ENCODE data around the gene SLC7A9. TPM values are rescaled to one million over a fixed set of nuclear protein-coding genes. Genes with fewer than 3 reads are reported as not detected.

Gene SLC7A9
- total RNA-seq, 2 experiments from 2014 or later: 0.14 TPM; not detected in 1

DNA sequence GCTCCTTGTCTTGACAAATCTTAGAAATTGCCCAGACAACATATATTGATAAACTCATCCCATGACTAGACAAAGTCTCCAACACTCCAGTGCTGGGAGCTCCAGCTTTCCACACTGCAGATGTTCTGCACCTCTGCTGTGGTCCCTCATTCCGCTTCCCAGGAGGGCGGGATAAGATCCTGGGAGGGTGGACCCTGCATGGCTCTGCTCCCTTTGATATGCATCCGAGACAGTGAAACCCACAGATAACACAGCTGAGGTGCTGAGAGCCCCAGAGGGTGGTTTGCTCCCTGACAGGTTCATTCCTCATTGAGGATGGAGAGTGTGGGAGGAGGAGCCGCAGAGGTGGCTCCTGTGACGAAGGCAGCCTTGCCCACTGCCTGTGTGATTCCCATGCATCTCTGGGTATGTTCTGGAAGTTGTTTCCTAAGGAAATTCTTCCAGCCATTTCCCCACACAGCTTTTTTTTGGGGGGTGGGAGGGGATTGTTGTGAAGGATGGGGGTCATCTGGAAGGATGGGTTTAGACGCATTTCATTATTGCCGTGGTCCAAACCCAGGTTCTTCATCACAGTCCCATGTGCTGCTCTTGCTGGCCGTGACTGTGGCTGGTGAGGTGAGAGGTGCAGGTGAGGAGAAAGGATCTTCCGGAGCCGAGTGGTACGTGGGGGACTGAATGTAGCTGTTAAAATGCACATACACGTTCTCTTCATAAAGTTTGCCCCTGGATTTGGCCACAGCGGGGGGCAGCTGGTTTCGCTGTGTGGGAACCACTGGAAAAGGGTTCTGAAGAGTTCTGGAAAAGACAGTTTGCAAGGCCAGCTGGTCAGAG lies 46.4 kb downstream of the SLC7A9 start:
- H3K36me3 Mint-ChIP-seq (ENCODE audit: low read depth): no peaks in the 10 kb centered on the region
- no peak overlapping the region for H3K27ac Mint-ChIP-seq
- intact Hi-C loops (cut with DNase I, micrococcal nuclease): no loop called here
- H3K9me3 Mint-ChIP-seq (ENCODE audit: low read depth): no peaks in the 10 kb centered on the region
- no peak overlapping the region for H3K4me3 Mint-ChIP-seq
- DNase-seq: no peak
- peaks cover 17% of the 10 kb centered on the region for H3K4me1 Mint-ChIP-seq
- no peak for ATAC-seq
- CTCF ChIA-PET: interaction anchor here (0.7 kb wide), 1 partner anchor 49 kb away, joined by 5 read pairs; no protein-coding TSS in a partner anchor
- POLR2A ChIA-PET: no interaction called here
- peaks cover 17% of the 10 kb centered on the region for H3K27me3 Mint-ChIP-seq

DNA sequence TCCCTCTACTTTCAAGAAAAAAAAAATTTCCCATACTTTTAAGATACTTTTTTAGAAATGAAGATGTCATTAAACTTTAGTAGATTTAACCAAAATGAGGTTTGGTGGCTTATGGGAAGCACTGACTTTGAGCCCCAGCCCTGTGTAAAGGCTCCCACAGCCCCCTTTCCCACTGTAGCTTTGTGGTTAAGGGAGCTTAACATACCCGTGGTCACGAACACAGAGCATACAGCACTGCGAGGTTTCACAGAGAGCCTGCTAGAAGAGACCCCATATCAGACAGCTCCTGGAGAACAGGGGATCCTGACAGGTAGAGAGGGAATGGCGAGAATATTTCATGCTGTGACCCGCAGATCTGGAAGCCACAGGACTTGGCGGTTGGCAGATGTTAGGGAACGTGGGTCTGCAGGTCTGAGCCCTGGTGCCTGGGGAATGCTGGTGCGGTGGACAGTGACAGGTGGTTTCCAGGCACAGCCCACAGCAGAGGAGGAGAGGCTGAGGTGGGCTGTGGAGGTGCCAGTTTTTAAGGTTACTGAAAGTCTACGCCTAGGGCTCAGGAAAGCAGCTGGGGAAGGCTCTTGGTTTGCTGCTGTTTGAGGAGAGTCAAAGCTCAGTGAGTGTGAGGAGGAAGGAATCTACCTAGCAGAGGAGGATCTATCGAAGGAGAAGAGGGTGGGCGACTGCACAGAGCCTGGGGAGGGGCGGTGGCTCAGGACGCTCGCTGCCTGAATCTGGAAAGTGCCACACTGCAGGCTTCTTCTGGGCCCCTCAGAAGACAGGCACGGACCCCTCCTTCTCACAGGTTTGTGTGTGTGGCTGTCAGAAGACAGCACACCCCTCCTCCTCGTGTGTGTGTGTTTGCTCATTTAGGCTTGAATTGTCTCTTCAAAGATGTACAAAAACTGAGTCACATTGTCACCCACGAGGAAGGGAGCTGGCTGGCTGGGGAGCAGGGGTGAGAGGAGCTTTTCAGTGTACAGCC lies 49.9 kb downstream of the SLC7A9 start:
- no peak for ATAC-seq
- no peaks in the 10 kb centered on the region for H3K9me3 Mint-ChIP-seq (ENCODE audit: low read depth)
- ChIA-PET CTCF (interaction anchor here (0.6 kb wide), 1 partner anchor 29 kb away, joined by 3 read pairs; no protein-coding TSS in a partner anchor), POLR2A (no interaction called here)
- H3K27me3 Mint-ChIP-seq: peaks cover 11% of the 10 kb centered on the region
- H3K4me3 Mint-ChIP-seq: no peak overlapping the region
- no peak for DNase-seq
- intact Hi-C loops (cut with DNase I, micrococcal nuclease): no loop called here
- H3K4me1 Mint-ChIP-seq: peaks cover 12% of the 10 kb centered on the region
- no peak overlapping the region for H3K27ac Mint-ChIP-seq
- H3K36me3 Mint-ChIP-seq (ENCODE audit: low read depth): no peaks in the 10 kb centered on the region

DNA sequence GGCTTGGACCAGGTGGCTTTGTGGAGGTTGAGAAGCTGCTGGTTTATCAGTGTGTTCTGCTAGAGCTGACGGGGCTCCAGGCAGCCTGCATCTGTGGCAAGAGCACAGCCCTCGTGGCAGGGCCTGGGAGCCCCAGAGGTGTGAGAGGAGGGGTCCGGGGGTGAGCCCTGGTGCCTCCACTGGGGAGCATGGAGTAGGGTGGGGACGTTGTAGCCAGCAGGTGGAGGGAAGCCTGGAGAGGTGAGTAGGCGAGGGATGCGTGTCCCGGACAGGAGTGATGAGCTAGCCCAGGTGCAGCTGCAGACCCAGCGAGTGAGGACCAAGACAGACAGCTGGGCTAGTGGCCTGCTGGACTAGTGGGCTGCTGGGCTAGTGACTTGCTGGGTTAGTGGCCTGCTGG lies 51.0 kb downstream of the SLC7A9 start:
- Mint-ChIP-seq H3K27me3 (peaks cover 8% of the 10 kb centered on the region), H3K36me3 (ENCODE audit: low read depth) (no peaks in the 10 kb centered on the region), H3K9me3 (ENCODE audit: low read depth) (no peaks in the 10 kb centered on the region), H3K27ac (no peak overlapping the region), H3K4me3 (no peak overlapping the region), H3K4me1 (peaks cover 19% of the 10 kb centered on the region)
- CTCF ChIA-PET: interaction anchor here (0.6 kb wide), 1 partner anchor 245 kb away, joined by 4 read pairs; no protein-coding TSS in a partner anchor
- no peak for DNase-seq
- ATAC-seq: no peak
- POLR2A ChIA-PET: interaction anchor here (1.0 kb wide), 1 partner anchor 9 kb away, joined by 3 read pairs; no protein-coding TSS in a partner anchor
- intact Hi-C loops (cut with DNase I, micrococcal nuclease): no loop called here

DNA sequence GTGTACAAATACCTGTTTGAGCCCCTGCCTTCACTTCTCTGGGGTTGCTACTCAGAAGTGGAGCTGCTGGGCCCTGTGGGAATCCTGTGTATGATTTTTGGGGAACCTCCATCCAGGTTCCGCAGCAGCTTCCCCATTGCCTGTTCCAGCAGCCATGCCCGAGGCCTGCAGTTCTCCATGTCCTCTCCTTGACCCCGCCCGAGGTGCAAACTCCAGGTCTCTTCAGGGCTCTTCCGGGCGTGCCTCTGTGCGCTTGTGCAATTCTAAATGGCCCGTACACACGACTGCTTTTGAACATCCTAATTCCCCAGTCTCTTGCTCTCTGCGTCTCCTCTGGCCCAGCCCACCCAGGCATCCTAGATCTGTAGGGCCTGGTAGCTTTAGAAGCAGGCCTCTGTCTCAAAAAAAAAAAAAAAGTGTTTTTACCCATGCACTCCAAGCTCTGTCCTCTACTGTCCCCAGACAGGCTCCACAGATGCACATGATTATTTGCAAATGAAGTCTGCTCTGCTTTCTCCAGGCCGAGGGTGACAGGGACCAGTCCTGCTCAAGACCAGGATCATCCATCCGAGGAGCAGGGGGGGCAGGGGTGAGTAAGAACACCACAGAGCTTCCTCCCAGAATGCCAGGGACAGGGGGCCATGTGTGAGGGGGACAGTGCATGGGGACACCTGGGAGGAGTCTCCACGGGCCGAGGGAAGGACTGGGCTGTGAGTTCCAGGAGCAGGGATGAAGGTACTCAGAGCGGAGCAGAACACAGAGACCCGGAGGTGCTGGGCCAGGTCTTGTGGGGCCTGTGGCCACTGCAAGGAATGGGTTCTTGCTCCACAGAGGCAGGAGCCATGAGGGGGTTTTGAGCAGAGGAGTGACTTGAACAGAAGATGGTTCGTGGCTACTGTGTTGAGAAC lies 51.7 kb downstream of the SLC7A9 start:
- Mint-ChIP-seq H3K27me3 (peaks cover 6% of the 10 kb centered on the region), H3K4me1 (peaks cover 19% of the 10 kb centered on the region), H3K4me3 (no peak overlapping the region), H3K27ac (no peak overlapping the region), H3K9me3 (ENCODE audit: low read depth) (no peaks in the 10 kb centered on the region), H3K36me3 (ENCODE audit: low read depth) (no peaks in the 10 kb centered on the region)
- DNase-seq: no peak
- CTCF ChIA-PET: interaction anchor here (0.6 kb wide), 2 partner anchors 246 to 791 kb away, joined by 3 to 4 read pairs; no protein-coding TSS in a partner anchor
- POLR2A ChIA-PET: interaction anchor here (0.6 to 1.0 kb wide), 2 partner anchors 9 to 12 kb away, joined by 3 read pairs; no protein-coding TSS in a partner anchor
- intact Hi-C loops (cut with DNase I, micrococcal nuclease): no loop called here
- ATAC-seq: no peak

DNA sequence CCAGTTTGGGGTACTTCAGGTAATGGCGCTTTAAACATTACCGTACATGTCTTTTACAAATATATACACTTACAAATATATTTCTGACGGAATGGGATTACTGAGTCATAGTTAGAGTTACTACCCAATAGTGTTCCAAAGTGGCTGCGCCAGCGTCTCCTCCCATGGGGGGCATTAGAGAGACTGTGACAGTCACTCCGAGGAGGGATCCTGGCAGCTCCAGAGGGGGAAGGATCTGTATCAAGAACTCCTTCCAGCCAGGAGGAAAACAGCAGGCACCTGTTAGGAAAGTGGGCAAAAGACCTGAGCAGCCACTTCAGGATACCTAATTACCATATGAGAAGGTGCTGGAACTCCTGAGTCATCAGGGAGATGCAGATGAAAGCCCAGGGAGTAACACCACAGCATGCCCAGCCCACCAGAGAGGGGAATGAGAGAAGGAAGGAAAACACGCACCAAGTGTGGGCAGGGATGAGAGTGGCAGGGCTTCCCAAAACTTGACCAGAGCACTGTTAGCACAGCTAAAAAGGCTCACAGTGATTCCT lies 52.9 kb downstream of the SLC7A9 start:
- DNase-seq (no peak), ATAC-seq (no peak)
- Mint-ChIP-seq H3K36me3 (ENCODE audit: low read depth) (no peaks in the 10 kb centered on the region), H3K27ac (no peak overlapping the region), H3K4me1 (peaks cover 19% of the 10 kb centered on the region), H3K4me3 (no peak overlapping the region), H3K9me3 (ENCODE audit: low read depth) (no peaks in the 10 kb centered on the region), H3K27me3 (peaks cover 6% of the 10 kb centered on the region)
- ChIA-PET CTCF (no interaction called here), POLR2A (no interaction called here)
- intact Hi-C loops (cut with DNase I, micrococcal nuclease): no loop called here

DNA sequence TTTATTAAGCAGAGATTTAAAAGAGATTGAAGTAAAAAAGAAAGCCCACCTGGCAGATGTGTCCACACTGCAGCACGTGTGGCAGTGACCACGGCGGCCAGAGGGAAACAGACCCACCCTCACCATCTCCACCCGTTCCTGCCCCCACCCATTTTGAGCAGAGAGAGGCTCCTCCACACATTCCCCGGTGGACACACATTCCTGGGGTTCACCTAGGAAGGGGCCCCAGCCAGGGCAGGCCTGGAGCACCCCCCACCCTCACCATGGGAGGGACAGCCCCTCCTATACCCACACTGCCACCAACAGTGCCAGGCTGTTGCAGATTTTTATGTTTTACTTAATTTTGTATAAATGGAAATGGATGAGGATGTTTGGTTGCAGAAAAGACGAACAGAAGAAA lies 54.9 kb downstream of the SLC7A9 start:
- Mint-ChIP-seq H3K27me3 (peaks cover 3% of the 10 kb centered on the region), H3K4me1 (peaks cover 17% of the 10 kb centered on the region), H3K4me3 (no peak overlapping the region), H3K9me3 (ENCODE audit: low read depth) (no peaks in the 10 kb centered on the region), H3K27ac (no peak overlapping the region), H3K36me3 (ENCODE audit: low read depth) (no peaks in the 10 kb centered on the region)
- DNase-seq (no peak), ATAC-seq (no peak)
- ChIA-PET CTCF (no interaction called here), POLR2A (no interaction called here)
- intact Hi-C loops (cut with DNase I, micrococcal nuclease): no loop called here

DNA sequence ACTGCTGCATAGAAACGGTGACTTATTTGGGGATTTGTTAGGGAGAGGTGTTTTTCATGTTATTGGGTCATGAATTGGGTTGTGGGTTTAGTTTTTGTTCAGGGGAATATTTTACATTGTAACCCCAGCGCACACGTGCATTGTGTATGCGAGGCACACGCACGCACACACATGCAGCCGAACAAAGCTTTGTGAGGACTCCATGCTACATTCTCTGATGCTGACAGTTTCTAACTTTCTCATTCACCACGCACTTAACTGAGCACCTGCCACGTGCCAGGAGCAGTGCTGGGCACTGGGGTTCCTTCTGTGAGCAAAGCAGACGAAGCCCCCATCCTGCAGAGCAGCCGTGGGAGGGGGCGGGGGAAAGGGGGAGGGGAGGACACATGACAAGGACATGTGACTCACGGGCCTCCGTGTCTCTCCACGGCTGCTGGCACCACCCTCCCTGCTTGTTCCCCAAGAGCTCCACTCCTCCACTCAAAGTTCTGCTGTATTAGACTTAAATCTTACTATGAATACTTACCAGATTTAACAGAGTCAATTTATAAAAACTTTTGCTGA lies 55.6 kb downstream of the SLC7A9 start:
- Mint-ChIP-seq H3K27me3 (peaks cover 2% of the 10 kb centered on the region), H3K4me3 (no peak overlapping the region), H3K27ac (no peak overlapping the region), H3K9me3 (ENCODE audit: low read depth) (no peaks in the 10 kb centered on the region), H3K4me1 (peaks cover 21% of the 10 kb centered on the region), H3K36me3 (ENCODE audit: low read depth) (no peaks in the 10 kb centered on the region)
- peak; percentile 40 for DNase-seq
- no peak for ATAC-seq
- CTCF ChIA-PET: no interaction called here
- intact Hi-C loops (cut with DNase I, micrococcal nuclease): no loop called here
- POLR2A ChIA-PET: no interaction called here

DNA sequence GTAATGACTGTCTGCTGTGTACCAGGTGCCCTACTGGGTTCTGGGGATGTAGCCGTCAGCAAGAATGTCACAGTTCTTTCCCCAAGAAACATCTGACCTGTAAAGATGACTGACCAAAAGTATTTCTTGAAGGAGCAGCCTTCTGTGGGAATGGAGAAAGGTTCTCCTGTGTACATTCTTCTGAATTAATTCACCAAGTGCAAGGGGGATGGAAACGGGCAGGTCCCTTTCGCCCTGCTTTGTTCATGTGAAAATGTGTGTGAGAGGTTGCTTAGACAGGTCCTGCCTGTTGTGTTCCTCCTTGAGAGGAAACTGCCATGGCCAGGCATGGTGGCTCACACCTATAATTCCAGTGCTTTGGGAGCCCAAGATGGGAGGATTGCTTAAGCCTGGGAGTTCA lies 57.0 kb downstream of the SLC7A9 start:
- ATAC-seq: no peak
- H3K9me3 Mint-ChIP-seq (ENCODE audit: low read depth): no peaks in the 10 kb centered on the region
- H3K4me3 Mint-ChIP-seq: no peak overlapping the region
- DNase-seq: no peak
- intact Hi-C loops (cut with DNase I, micrococcal nuclease): no loop called here
- CTCF ChIA-PET: interaction anchor here (0.8 kb wide), 1 partner anchor 11 kb away, joined by 3 read pairs; no protein-coding TSS in a partner anchor
- H3K27me3 Mint-ChIP-seq: no peaks in the 10 kb centered on the region
- H3K4me1 Mint-ChIP-seq: peaks cover 22% of the 10 kb centered on the region
- no peak overlapping the region for H3K27ac Mint-ChIP-seq
- POLR2A ChIA-PET: no interaction called here
- H3K36me3 Mint-ChIP-seq (ENCODE audit: low read depth): no peaks in the 10 kb centered on the region

DNA sequence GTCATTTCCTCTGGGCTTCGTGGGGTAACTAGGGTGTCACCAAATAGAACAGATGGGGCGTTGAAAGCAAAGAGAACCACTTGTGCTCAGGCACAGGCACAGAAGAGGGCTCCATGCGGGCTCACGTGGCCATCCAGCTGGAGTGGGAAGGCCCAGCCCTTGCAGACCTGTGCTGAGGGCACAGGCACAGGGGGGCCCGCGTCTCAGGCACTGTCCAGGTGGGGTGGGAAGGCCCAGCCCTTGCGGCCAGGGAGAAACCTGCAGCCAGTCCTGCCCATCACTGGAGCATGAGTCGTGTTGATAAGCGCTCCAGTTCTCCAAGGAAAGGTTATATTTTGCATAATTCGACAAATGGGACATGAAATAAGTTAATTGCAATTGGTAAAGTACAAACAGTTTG lies 57.5 kb downstream of the SLC7A9 start:
- ChIA-PET POLR2A (no interaction called here), CTCF (no interaction called here)
- DNase-seq (no peak), ATAC-seq (no peak)
- intact Hi-C loops (cut with DNase I, micrococcal nuclease): no loop called here
- Mint-ChIP-seq H3K27ac (no peak overlapping the region), H3K36me3 (ENCODE audit: low read depth) (no peaks in the 10 kb centered on the region), H3K27me3 (no peaks in the 10 kb centered on the region), H3K9me3 (ENCODE audit: low read depth) (no peaks in the 10 kb centered on the region), H3K4me1 (peaks cover 22% of the 10 kb centered on the region), H3K4me3 (no peak overlapping the region)

DNA sequence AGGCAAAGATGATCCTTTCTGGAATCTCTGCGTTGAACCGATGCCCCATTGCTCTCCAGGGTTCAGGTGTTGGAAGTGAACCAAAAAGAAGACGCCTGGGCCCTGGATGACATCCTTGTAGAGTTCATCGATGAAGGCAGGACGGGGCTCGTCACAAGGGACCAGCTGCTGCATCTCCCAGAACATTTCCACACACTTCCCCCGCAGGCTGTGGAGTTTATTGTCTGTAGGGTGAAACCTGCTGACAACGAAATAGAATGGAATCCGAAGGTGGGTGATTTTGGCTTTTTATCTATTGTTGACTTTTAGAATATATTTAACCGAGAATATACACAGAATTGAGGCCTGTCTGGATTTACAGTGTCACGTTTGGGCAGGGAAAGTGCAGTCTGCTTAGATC lies 58.4 kb downstream of the SLC7A9 start:
- POLR2A ChIA-PET: no interaction called here
- no peaks in the 10 kb centered on the region for H3K36me3 Mint-ChIP-seq (ENCODE audit: low read depth)
- intact Hi-C loops (cut with DNase I, micrococcal nuclease): no loop called here
- DNase-seq (no peak), ATAC-seq (no peak)
- H3K4me1 Mint-ChIP-seq: peaks cover 22% of the 10 kb centered on the region
- no peaks in the 10 kb centered on the region for H3K27me3 Mint-ChIP-seq
- H3K9me3 Mint-ChIP-seq (ENCODE audit: low read depth): no peaks in the 10 kb centered on the region
- H3K27ac Mint-ChIP-seq: no peak overlapping the region
- CTCF ChIA-PET: no interaction called here
- H3K4me3 Mint-ChIP-seq: no peak overlapping the region

Data from activated CD4-positive, alpha-beta T cell treated with anti-CD3 and anti-CD28 coated beads for 36 hours (primary cell).